Stimulated activated CD4-positive, alpha-beta T cell treated with anti-CD3 and anti-CD28 coated beads, Interleukin-15, amount 100 ng/mL, for 48 hours (primary cell): Measurements from ENCODE around the gene LRMDA.
"Not testable (repeated sequence)": the region's sequence is repeated elsewhere in the genome, so short reads cannot be mapped to it uniquely, and the experiment has no call there.

Experiments used
- DNase-seq, 2 donors: peaks; one replicate each; pipeline ENCODE4 v3.0.0-alpha.2; 2020; ENCODE audit warnings: low read depth in 2 of 2

The LRMDA gene

DNA sequence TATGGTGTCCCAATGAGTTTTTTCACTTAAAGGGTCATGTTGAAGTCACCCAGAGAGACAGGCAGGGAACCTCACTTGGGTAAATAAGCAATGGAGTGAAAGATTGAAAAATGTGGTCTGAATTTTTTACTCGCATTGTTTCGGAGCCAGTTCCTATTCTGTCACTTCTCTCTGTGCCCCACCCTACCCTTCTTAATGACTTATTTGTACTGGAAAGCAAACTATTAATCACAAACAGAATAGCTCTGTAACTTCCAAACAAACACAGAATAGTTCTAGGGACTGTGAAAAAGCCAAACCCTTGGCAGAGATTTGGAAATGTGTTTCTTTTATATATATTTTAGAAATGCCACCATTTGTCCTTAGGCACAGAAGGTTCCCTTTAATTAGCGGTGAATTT, 76.0 kb downstream of the LRMDA start:
- DNase-seq: no peak

DNA sequence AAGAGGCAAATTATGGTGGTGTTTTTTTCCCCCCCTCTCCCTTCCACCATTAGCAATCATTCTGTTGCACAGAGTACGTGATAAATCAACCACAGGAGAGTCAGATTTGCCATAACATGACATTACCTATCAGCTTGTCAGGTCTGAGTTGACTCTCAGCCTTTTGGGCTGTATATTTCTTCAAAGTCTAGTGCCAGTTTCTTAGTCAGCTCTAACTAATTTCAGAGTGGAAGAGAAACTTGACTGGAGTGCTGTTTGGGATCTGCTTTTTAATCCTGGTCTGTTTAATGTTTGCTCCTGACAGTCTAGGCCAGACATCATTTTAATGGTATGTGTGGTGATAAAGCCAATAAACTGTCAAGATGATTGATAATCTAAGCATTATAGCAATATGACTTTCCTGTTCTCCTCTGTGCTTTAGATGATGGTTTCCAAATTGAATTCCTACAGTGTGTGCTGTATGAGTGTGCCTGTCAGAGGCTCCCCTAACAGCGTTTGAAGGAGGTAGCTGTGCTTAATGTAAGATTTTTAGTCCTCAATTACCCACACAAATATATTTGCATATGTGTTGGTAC, 76.9 kb downstream of the LRMDA start:
- no peak for DNase-seq

DNA sequence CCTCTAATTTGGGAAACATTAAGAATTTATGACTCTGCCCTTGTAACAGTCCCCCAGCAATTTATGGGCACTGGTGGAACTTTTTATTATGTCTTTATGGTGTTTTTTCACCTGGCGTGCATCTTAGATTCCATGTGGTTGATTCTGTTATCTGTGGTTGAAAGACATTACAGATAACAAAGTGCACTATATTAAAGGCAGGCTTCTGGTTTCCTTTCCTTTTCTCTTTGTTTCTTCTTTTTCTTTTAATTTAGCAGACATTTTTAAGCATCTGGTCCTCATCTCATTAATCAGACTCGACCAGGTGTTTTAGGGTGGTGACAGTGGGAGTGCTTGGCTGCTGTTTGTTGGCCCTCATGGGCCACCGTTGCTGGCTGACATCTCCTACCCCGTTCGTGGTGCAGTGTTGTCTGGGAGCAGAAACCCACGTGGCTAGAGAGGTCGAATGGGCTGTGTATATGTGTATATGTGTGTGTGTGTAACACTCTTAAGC, 77.4 kb downstream of the LRMDA start:
- DNase-seq: no peak

DNA sequence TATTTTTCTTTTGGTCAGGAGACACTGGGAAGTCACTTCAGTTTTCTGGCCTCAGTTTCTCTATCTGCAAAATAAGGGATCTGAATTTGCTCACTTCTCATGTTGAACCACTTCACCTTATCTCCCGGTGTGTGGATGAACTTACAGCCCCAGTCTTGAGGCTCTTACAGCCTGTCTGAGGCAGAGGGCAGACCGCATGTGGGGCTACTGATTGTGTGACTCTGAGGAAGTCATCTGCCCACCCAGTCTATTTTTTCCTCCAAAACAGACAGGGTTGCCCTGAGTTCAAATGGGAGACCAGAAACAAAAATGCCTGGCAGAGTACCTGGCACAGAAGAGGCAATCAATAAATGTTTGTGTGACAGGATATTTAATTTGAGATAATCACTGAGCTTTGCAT, 78.3 kb downstream of the LRMDA start:
- no peak for DNase-seq

DNA sequence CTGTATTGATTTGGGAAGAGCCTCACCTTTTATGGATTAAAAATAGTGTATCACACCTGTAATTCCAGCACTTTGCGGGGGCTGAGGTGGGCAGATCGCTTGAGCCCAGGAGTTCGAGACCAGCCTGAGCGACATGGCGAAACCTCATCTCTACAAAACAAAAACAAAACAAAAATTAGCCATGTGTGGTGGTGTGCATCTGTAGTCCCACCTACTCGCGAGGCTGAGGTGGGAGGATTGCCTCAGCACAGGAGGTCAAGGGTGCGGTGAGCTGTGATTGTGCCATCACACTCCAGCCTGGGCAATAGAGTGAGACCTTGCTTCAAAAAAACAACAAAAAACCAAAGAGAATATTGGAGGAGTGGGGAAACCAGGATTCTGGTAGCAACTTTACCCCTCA, 79.6 kb downstream of the LRMDA start:
- DNase-seq: no peak

DNA sequence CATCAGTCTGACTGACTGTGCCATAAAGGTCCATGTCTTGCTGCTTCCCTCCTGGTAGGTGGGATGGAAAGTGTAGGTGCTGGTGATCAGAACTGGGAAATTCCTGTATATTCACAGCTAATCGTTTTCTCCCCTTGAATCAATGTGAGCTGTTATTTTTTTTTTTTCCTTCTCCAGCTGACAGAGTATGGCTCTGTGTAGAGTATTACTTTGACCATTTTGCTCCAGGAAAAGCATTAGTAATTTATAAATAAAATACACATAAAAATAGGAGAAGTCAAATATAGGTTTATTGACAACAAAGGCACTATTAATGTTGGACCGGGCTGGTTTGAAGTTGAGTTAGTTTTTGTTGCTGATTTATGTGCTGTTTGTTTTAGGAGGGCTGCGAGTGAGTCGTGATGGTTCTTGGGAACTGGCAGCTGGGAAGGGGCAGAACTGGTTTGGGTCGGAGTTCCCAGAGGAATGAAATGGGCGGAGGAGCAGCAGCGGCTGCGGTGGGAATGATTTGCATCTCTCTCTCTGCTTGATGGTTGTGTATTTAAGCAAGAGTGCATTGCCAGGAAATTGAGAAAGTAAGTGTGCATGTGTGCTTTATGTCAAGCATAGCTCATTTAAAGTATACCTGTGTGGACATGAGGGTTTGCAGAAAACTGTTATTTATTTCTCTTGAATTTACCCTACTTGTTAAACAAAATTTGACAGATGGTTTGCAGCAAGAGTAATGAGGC, 80.9 kb downstream of the LRMDA start:
- DNase-seq: no peak

DNA sequence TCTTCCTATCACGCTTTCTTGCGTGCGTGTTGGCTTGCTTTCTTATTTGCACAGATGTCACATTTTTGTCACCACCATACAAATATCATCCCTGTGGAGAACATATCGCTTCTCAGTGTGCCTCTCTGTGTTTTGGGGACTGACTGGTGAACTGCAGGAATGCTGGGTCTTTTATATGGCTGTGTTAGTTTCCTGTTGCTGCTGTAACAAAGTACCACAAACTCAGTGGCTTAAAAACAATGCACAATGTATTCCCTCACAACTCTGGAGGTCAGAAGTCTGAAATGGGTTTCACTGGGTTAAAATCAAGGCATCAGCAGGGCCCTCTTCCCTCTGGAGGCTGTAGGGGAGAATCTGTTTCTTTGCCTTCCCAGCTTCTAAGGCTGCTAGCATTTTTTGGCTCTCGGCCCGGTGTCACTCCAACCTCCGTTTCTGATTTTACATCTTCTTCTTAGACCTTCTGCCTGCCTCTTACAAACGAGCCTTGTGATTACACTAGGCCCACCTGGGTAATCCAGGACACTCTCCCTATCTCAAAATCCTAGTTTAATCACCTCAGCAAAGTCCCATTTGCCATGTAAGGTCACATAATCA, 82.0 kb downstream of the LRMDA start:
- DNase-seq: no peak

DNA sequence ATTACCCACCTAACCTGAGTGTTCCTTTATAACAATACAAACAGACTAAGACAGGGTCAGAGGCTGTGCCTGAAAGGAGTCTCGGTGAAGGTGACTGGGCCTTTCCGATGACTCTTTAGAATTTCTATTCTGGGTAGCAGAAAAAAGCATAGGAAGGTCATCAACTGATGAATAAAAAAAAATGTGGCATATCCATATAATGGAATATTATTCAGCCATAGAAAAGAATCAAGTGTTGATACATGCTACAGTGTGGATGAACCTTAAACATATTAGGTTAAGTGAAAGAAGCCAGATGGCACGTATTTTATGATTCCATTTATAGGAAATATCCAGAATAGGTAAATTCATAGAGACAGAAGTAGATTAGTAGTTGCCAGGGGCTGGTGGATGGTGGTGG, 83.4 kb downstream of the LRMDA start:
- no peak for DNase-seq

DNA sequence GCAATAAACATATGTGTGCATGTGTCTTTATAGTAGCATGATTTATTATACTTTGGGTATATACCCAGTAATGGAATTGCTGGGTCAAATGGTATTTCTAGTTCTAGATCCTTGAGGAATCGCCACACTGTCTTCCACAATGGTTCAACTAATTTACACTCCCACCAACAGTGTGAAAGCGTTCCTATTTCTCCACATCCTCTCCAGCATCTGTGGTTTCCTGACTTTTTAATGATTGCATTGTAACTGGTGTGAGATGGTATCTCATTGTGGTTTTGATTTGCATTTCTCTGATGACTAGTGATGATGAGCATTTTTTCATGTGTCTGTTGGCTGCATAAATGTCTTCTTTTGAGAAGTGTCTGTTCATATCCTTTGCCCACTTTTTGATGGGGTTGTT, 84.7 kb downstream of the LRMDA start:
- not testable (repeated sequence) for DNase-seq

DNA sequence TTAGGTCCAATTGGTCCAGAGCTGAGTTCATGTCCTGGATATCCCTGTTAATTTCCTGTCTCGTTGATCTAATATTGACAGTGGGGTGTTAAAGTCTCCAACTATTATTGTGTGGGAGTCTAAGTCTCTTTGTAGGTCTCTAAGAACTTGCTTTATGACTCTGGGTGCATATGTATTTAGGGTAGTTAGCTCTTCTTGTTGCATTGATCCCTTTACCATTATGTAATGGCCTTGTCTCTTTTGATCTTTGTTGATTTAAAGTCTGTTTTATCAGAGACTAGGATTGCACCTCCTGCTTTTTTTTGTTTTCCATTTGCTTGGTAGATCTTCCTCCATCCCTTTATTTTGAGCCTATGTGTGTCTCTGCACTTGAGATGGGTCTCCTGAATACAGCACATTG, 87.8 kb downstream of the LRMDA start:
- DNase-seq: not testable (repeated sequence)

DNA sequence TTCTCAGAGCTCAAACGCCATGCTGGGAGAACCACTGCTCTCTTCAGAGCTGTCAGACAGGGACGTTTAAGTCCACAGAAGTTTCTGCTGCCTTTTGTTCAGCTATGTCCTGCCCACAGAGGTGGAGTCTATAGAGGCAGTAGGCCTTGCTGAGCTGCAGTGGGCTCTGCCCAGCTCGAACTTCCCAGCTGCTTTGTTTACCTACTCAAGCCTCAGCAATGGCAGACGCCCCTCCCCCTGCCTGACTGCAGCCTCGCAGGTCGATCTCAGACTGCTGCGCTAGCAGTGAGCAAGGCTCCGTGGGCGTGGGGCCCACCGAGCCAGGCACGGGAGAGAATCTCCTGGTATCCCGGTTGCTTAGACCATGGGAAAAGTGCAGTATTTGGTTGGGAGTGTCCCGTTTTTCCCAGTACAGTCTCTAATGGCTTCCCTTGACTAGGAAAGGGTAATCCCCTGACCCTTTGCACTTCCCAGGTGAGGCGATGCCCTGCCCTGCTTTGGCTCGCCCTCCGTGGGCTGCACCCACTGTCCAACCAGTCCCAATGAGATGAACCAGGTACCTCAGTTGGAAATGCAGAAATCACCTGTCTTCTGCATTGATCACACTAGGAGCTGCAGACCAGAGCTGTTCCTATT, 89.9 kb downstream of the LRMDA start:
- DNase-seq: not testable (repeated sequence)

DNA sequence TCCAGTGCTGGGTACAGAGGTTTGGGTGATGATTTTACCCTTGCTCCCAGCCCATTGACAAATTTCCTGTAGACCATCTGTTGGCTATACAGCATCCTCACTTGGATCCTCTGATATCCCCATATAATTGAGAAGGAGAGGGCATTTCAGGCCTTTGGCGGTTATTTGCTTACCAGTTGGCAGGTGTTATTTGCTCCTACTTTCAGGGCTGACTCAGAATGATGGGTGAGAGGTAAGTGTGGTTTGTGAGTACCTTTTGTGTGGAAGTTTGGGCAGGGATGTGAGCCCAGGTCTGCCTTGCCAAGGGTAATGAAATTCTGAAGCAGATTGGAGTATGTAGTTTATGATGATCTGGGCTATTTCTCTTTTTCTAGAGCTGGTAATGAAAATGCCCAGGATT, 93.6 kb downstream of the LRMDA start:
- DNase-seq: no peak

DNA sequence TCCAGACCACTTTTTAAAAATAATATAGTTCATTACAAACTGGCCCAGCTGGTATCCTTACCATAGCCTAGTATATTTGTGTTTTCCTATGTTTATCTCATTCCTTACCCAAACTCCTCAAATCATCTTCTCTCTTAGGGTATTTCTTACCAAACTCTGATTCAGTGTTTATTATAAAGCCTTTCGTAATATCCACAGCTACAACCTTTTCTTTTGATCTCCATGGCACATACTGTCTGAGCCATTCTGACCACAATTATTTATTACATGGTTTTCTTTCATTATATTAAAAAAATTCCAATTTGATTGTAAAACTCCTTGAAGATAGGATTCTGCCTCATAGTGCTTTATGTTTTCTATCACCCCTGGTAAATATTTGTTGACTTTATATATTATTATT, 94.2 kb downstream of the LRMDA start:
- no peak for DNase-seq

DNA sequence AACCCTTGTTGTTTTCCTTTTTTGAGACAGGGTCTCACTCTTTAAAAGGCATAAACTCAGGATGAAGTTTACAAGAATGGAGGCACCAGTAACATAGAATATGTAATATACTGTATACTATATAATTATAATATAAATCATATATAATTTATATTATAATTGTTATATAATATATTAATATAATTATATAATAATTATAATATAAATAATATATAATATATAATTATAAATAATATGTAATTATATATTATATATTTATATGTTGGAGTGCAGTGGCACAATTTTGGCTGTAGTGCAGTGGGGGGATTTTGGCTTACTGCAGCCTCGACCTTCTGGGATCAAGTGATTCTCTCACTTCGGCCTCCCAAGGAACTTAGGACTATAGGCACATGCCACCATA, 96.1 kb downstream of the LRMDA start:
- DNase-seq: no peak

DNA sequence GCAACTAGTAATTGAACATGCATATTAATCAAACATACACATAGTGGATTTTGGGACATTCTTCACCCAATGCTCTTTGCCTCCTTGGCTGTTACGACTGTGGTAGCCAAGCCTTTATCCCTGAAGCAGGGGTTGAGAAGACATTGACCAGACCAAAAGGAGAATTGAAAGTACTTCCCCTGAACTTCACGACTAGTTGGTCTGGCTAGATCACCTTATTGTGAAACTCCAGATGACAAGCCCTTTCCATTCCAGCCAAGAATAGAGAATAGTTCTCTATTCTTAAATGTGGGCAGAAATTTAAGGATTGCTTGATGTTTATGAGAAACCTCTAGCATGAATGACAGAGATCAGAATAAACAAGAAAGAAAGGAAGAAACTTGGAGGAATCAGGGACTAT, 97.0 kb downstream of the LRMDA start:
- DNase-seq: no peak

DNA sequence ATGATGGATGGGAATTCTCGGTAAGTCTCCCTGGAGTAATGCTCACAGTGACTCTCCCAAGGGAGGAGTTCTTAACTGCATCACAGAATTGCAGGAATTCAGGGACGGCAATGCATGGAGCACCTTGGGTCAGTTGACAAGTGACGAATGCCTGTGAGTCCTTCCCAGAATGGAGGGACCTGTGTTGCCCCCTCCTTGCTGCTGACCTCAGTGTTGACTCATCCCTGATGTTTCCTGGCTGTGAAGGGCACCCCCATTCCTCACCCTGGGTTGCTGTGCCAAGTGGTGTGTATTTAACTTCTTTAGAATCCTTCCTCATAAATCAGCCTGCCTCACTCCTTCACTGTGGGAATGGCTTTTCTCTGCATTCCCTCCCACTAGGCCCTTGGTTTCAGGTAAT, 98.9 kb downstream of the LRMDA start:
- no peak for DNase-seq

DNA sequence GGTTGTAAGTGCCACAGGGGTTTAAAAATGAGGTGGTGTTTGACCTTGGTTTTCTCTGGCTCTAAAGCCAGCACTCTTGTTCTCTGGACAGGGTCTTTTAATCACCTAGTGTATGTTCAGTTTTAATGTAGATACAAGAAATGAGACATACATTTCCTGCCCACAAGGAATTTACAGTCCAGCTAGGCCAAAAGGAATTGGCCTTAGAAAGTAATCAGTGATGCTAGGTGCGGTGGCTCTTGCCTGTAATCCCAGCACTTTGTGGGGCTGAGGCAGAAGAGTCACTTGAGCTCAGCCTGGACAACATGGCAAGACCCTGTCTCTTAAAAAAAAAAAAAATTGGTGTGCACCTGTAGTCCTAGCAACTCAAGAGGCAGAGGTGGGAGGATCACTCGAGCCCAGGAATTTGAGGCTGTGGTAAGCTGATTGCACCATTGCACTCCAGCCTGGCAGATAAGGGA, 100.2 kb downstream of the LRMDA start:
- no peak for DNase-seq

DNA sequence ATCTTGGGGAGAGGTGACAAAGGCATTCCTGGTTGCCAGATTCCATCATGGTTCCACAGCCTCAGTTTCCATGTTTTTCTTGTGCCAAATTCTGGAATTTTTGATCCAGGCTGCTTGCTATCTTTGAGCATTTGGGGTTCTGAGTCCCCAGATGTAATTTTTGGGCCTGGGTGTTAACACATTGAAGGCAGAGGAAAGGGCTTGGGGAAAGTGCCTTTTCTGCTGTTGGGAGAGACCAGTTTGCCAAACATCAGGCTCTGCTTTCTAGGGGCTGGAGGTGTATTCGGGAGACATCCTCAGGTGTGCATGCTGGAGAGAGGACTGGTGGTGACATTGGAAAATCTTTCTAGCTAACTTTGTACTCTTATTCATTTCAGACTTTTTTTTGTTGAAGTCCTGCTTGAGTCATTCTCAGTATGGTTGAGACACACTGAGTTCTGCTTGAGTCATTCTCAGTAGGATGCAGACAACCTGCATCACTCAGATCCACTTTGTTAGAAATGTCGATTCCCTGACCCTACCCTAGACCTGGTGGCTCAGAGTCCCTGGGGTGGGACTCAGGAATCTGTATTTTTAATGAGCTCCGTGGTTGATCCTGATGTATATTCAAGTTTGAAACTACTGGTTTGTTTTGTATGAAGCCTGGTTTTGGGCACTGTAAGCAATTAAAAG, 101.0 kb downstream of the LRMDA start:
- DNase-seq: no peak

DNA sequence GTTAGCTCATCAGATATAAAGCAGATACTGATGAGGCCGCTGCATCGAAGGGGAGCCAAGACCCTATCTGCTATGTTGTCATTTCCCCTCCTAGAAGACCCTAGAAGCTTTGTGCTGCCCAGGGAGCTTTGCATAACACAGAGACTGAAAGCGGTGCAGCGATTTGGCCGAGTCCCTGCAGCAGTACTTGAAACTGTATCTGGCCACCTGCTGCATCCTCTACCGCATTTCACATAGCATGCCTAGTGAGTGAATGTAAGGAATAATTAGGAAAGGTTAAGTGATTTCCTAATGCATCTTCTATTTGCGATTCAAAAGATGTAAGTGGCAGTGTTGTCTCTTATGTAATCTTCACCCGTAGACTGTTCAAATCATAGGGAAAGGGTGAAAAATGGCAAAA, 106.7 kb downstream of the LRMDA start:
- DNase-seq: no peak

DNA sequence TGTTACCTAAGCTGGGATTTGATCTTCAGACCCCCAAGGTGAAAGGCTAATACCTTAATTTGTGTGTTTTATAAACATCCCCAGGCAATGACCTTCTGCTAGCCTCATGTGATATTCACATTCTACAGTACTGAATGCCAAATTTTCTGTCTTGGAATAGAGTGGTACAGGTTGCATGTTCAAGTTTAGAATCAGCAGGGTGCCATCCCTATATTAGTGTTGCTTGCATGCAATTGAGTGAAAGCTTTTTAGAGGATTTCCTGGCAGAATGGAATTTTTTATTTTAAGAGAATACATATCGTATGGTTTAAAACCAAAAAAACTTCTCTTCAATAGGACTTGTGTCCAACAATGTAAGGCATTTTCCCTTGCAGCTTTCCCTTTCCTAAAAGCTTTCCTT, 107.3 kb downstream of the LRMDA start:
- no peak for DNase-seq

DNA sequence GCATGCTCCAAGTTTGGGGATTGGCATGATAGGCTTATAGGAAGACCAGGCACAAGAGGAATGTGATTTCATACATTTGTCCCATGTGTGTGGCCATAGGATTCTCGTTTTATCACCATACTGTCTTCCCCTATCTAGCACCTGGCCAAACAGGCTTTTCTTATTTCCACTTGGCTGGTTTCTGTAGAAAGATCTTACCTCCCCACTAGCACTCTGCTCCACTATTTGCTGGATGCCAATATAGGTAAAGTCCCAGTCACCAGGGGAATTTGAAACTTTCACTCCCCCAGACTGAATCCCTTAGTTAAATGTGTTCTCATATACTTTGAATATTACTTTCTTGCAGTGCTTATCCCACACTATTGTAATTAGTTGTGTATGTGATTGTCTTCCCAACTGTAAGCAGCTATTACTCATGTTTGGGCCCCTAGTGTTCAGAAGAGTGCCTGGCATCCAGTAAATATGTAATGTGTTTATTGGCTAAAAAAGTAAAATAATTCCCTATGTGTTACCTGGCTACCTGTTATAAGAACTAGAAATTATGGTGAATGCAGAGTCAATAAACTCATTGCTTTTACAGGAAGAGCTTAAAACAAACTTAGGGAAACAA, 109.0 kb downstream of the LRMDA start:
- DNase-seq: no peak

DNA sequence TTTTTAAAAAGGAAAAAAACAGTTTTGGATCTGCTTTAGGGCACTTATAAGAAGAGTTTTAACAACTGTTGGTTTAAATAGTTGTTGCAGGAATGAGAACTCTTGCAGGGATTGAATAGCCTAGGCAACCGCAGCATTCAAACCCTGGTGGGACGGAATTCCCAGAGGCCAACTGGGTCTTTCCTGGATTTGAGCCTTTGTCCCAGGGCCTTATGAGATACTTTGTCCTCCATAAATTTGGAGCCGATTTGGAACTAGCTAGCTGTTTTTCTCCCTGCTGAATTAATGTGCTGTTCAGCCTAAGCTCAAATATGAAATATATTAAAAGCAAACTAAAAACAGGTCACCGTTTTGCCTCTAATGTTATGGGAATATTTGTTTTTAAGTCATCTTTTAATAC, 109.6 kb downstream of the LRMDA start:
- no peak for DNase-seq
